HT1080 (cell line): Measurements from ENCODE around the gene ADCY4. TPM values are rescaled to one million over a fixed set of nuclear protein-coding genes. Genes with fewer than 3 reads are reported as not detected.
"Not testable (repeated sequence)": the region's sequence is repeated elsewhere in the genome, so short reads cannot be mapped to it uniquely, and the experiment has no call there.

Experiments used
- DNase-seq: peaks from one replicate; pipeline ENCODE4 v3.0.0-alpha.2; 2015; ENCODE audit warnings: low read depth
- total RNA-seq: library from RNA; depleted of rRNA; stranded (reverse); fragments of >200 nt; shearing (Covaris generic); gene quantifications from 2 replicates; pipeline ENCODE4 v1.2.3, GENCODE V29; 2014

The ADCY4 gene
- total RNA-seq, 1 experiment from 2014 or later = not detected

DNA sequence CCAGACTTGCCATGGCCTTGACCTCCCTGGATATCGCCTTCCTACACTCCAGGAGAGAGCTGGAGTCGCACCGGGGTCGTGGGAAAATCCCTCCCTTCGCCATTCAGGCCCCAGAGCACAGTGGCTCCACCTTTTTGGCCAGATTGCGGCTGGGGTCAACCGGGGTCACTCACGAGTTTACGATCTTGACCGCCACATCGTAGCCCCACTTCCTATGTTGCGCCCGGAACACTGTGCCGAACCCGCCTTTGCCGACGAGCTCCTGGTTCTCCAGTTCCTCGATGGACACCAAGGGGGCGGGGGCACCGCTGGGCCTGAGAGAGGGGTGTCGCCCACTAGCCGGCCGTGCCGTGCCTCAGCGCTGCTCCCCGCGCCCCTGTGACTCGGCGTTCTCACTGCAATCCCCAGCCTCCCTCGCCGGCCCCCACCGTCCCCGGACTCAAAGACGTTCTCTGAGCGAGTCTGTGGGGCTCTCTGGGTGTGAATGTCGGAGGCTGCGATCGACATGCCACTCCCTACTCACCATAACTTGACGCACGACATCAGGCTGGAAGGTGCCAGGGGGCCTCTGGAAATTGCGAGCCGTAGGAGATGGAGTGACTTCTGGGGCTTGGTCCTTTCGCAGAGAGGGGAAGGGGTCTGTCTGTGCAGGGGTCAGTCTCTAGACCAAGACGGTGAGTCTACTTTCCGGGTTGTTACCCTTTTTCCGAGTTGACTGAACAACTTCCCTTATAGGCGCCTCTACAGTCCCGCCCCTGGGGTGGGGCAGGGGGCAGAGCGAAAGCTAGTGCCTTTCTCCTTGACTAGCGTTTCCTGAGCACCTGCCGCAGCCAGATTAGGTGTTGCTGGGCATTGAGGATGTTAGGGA is 4.6 kb upstream of the ADCY4 start, which contains the start of gene RIPK3:
RIPK3 (minus strand) TSS at position 708 of the 868 bp plus-strand sequence; CDS start at position 543, 165 bp downstream.
- DNase-seq = no peak

GRCh38 chr14:24338843-24339242 is 4.0 kb upstream of the ADCY4 start:
- no peak for DNase-seq

- DNase-seq = no peak
Measured at GRCh38 chr14:24337824-24338175, 2.9 kb upstream of the ADCY4 start.

- DNase-seq = no peak
Measured at GRCh38 chr14:24337144-24337823, 2.4 kb upstream of the ADCY4 start.

- DNase-seq = no peak
Measured at GRCh38 chr14:24335461-24336171, 745 bp upstream of the ADCY4 start.

- no peak for DNase-seq
Measured at GRCh38 chr14:24332268-24332993, 2.4 kb downstream of the ADCY4 start.

DNA sequence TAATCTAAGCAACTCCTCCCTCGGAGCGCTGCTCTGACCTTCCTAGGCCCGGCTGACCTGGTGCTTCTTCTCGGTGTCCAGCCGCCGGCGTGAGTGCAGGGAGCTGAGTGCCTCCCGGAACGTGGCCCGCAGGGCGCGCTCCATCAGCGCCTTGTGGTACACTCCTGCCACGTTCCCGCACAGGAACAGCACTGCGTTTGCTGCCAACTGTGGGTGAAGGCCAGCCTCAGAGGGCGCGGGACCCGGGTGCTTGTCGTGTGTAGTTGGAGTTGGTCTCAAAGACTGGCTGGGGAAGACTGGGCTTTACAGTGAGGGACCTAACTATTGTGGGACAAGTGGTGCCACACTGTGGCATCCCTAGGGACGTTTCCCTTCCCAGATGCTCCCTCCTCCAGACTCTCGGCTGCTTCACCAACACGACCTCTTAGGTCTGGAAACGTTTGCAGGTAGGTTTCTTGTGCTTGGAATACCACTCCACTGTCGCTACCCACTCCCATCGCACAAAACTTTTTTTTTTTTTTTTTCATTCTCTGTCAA is 3.1 kb downstream of the ADCY4 start:
- no peak for DNase-seq

DNA sequence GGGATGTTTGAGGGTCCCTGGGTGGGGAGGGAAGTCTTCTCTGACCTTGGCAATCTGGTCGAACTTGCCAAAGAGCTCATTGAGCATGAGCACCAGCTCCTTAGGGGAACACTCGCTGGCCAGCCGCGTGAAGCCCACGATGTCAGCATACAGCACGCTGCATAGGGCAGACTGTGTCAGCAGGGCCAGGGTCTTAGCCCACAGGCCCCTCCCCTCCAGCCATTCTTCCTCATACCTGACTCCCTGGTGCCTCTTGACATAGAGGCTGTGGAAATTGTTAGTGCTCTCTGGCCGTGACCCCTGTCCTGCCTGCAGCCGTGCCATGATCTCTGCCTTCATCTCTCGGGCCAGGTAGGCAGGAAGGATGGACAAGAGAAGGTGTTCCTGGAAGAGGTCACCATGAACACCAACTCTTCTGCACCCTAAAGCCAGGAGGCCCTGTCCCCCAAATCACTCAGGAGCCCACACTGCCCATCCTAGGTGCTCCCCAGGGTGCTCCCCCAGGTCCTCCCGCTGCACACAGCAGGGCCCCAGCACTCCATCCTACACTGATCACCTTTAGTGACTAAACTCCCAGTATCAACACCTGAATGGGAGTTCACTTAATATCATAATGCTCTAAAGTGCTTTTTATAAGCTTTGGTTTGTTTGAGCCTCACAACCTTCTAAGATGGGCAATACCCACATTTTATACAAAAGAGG is 3.7 kb downstream of the ADCY4 start:
- no peak for DNase-seq

DNA sequence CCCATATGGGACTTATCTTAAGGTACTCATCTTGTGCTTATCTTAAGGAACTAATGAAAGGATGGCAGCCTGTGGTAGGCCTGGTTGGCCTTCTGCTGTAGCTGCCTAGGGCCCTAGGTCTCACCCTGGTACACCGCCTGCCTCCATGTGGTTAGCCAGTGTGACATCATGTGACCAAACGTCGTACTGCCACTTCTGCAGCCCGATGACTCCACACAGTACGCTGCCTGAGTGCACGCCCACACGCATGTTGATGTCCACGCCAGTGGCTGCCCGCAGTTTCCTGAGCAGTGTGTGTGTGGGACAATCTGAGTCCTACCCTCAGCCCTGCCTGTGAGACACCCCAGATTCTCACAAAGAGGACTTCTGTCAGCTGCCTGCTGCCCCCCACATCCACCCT is 5.1 kb downstream of the ADCY4 start:
- no peak for DNase-seq

- no peak for DNase-seq
Measured at GRCh38 chr14:24329073-24329663, 5.7 kb downstream of the ADCY4 start.

- DNase-seq = not testable (repeated sequence)
Measured at GRCh38 chr14:24327914-24328313, 7.0 kb downstream of the ADCY4 start.

DNA sequence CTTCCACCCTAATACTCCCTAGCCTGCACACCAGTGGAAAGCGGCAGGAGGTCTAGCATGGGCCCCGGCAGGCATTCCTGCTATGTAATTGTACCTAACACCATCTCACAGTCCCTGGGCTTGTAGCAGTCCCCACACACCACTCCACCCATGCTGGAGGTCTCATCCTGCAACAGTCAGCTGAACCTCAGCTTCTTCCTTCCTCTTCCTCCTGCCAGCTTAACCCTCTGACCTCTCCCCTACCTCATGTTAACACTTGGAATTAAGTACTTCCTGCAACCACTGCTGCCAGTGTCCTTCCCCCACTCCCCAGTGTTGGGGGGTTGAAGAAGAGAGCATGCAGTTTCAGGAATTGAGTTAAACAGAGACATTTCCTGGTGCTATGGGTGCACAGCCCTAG is 7.6 kb downstream of the ADCY4 start:
- DNase-seq = no peak

DNA sequence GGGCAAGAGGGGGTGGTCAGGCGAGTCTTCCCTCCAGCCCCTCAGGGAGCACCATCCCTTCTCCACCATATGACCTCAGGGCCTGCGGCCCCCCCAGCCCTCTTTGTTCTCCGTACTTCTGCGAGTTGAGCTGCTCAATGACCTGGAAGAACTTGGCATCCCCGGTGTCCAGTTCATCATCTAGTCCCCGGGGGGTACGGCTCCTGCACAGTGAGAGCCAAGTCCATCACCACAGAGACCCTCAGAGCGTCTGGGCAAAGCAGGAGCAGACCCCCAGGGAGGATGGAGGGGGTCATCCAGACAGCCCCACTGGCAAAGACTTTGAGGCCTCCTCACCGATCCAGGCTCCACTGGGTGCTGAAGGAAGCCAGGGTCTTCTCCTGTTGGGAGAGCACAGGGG is 8.9 kb downstream of the ADCY4 start:
- DNase-seq = no peak

- no peak for DNase-seq
Measured at GRCh38 chr14:24325041-24325530, 9.8 kb downstream of the ADCY4 start.

- DNase-seq = no peak
Measured at GRCh38 chr14:24324024-24324423, 10.8 kb downstream of the ADCY4 start.

DNA sequence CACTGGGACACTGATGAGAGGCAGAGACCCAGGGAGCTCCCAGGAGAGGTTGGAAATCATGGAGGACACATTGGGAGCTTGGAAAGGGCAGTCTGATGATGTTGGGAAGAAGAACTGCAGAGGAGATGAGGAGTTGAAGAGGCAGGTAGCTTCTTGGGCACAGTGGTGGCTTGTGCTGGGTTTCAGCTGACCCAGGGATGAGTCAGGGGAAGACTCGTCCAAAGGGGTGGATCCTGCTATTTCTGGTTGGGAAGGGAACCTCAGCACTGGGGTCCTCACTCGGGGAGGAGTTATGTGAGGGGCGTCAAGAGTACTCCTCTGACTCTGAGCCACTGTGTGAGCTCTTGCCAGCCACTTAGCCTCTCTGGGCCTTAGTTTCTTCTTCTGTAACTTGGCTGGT is 11.5 kb downstream of the ADCY4 start:
- DNase-seq = no peak

- DNase-seq = no peak
Measured at GRCh38 chr14:24322672-24323071, 12.2 kb downstream of the ADCY4 start.

DNA sequence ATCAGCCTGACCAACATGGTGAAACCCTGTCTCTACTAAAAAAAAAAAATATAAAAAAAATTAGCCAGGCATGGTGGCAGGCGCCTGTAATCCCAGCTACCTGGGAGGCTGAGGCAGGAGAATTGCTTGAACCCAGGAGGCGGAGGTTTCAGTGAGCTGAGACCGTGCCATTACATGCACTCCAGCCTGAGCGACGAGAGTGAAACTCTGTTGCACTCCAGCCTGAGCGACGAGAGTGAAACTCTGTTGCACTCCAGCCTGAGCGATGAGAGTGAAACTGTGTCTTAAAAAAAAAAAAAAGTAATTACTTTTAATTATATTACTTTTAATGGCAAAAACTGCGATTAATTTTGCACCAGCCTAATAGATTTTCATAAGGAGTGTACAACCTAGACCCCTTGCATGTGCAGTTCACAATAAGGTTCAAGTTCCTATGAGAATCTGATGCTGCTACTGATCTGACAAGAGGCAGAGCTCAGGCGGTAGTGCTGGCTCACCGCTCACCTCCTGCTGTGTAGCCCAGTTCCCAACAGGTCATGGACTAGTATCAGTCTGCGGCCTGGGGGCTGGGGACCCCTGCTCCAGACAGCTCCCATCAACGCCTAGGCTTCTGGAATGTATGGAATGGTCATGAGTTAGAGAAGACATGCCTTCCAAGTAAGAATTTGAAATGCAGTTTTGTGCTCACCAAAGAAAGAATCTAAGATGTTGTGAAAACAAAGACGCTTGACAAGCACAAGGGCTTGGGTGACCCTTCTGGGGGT is 13.5 kb downstream of the ADCY4 start:
- no peak for DNase-seq
